HepG2 (cell line): ENCODE results near the gene ZDHHC14. TPM values are rescaled to one million over a fixed set of nuclear protein-coding genes. Genes with fewer than 3 reads are reported as not detected.

Experiments
- BORCS8-MEF2B ChIP-seq: sonication (generic); formaldehyde crosslinking; IDR thresholded peaks from 2 replicates; pipeline ENCODE4 v1.8.0; 2022; ENCODE audit warnings: mild to moderate bottlenecking, missing genetic modification reagents
- GATA4 ChIP-seq: sonication (generic); IDR thresholded peaks from 2 replicates; pipeline ENCODE4 v1.6.1; 2016; ENCODE audit warnings: antibody characterized with exemption, low read depth, borderline replicate concordance
- GLMP ChIP-seq: sonication (generic); formaldehyde crosslinking; IDR thresholded peaks from 2 replicates; pipeline ENCODE4 v1.9.0; 2021; ENCODE audit warnings: missing genetic modification reagents, mild to moderate bottlenecking, borderline replicate concordance
- LRRFIP1 ChIP-seq: sonication (generic); formaldehyde crosslinking; conservative IDR thresholded peaks from 2 replicates; pipeline ENCODE4 v1.4.0; 2020; ENCODE audit warnings: missing genetic modification reagents
- MAX ChIP-seq: IDR thresholded peaks from 2 replicates; pipeline ENCODE4 v1.6.1; 2012; ENCODE audit warnings: inconsistent platforms
- PAF1 ChIP-seq: IDR thresholded peaks from 2 replicates; pipeline ENCODE4 v1.6.1; 2016; ENCODE audit warnings: missing genetic modification reagents, missing compliant biosample characterization
- TARDBP ChIP-seq: sonication (generic); formaldehyde crosslinking; IDR thresholded peaks from 2 replicates; pipeline ENCODE4 v1.8.0; 2022; ENCODE audit warnings: mild to moderate bottlenecking, missing genetic modification reagents
- TBL1XR1 ChIP-seq: fragments of 150-350 bp; IDR thresholded peaks from 2 replicates; pipeline ENCODE4 v1.6.1; 2014; ENCODE audit warnings: borderline replicate concordance, low read length; ENCODE audit not compliant: partially characterized antibody
- TEAD3 ChIP-seq: optimal IDR thresholded peaks from 2 replicates; pipeline ENCODE3; 2016; ENCODE audit warnings: borderline replicate concordance
- TIGD3 ChIP-seq: sonication (generic); formaldehyde crosslinking; IDR thresholded peaks from 2 replicates; pipeline ENCODE4 v1.5.1; 2020; ENCODE audit warnings: mild to moderate bottlenecking, missing genetic modification reagents, borderline replicate concordance
- TSC22D2 ChIP-seq: sonication (generic); formaldehyde crosslinking; IDR thresholded peaks from 2 replicates; pipeline ENCODE4 v1.5.1; 2020; ENCODE audit warnings: missing genetic modification reagents, mild to moderate bottlenecking, borderline replicate concordance
- ZBTB37 ChIP-seq: sonication (generic); formaldehyde crosslinking; IDR thresholded peaks from 2 replicates; pipeline ENCODE4 v1.4.0; 2020; ENCODE audit warnings: mild to moderate bottlenecking, missing genetic modification reagents
- ZNF678 ChIP-seq: sonication (generic); formaldehyde crosslinking; IDR thresholded peaks from 2 replicates; pipeline ENCODE4 v1.4.0; 2020; ENCODE audit warnings: mild to moderate bottlenecking, missing genetic modification reagents
- ZNF737 ChIP-seq: sonication (generic); formaldehyde crosslinking; IDR thresholded peaks from 2 replicates; pipeline ENCODE4 v1.5.0; 2020; ENCODE audit warnings: missing genetic modification reagents, mild to moderate bottlenecking, borderline replicate concordance
- ZNF775 ChIP-seq: sonication (generic); formaldehyde crosslinking; IDR thresholded peaks from 2 replicates; pipeline ENCODE4 v1.4.0; 2020; ENCODE audit warnings: missing genetic modification reagents, mild to moderate bottlenecking, moderate library complexity, borderline replicate concordance
- ZSCAN25 ChIP-seq: sonication (generic); formaldehyde crosslinking; IDR thresholded peaks from 2 replicates; pipeline ENCODE4 v1.8.0; 2022; ENCODE audit warnings: mild to moderate bottlenecking, missing genetic modification reagents
- polyA plus RNA-seq, 8 experiments: library from polyadenylated mRNA; depleted of rRNA in 3 of 8; stranded (reverse) in 7 of 8; unstranded in 1 of 8; fragments of >200 nt; fragmentation: Illumina TruSeq in 4 of 8; extraction: Trizol in 4 of 8; gene quantifications; 2 replicates each; pipeline versions ENCODE4 v1.2.1 to v1.2.3, GENCODE V29; 2011 to 2016; ENCODE audit warnings: low read depth in 4 of 8, missing spikeins in 1 of 8, mixed read lengths in 1 of 8; ENCODE audit not compliant: insufficient read depth in 1 of 8
- total RNA-seq, 5 experiments: library from RNA; depleted of rRNA; stranded (reverse); fragments of >200 nt; fragmentation: Illumina TruSeq; extraction: Trizol; gene quantifications; 2 replicates each; pipeline ENCODE4 v1.2.3, GENCODE V29; 2016; ENCODE audit warnings: low read depth in 1 of 5
- TF ChIP-seq, protein P1 (sequence below): sonication (generic); formaldehyde crosslinking; IDR thresholded peaks from 2 replicates; pipeline ENCODE4 v1.4.0; 2020; ENCODE audit warnings: missing genetic modification reagents
- TF ChIP-seq, protein P2 (sequence below): sonication (generic); formaldehyde crosslinking; IDR thresholded peaks from 2 replicates; pipeline ENCODE4; 2020; ENCODE audit warnings: missing genetic modification reagents, mild to moderate bottlenecking, borderline replicate concordance

Gene ZDHHC14
- total and polyA plus RNA-seq, 2 of the 13 experiments (the other 11 are each of a cell fraction or from before 2014, with no cell fraction given) = 3.7 to 9.5 TPM

- TF ChIP-seq TSC22D2 (CRISPR knock-in tag) (no peak), BORCS8-MEF2B (CRISPR knock-in tag) (no peak), TBL1XR1 (no peak), ZSCAN25 (CRISPR knock-in tag) (peak; percentile 43; the same call in 1 of the 2 replicates), ZBTB37 (no peak), ZNF775 (0 out of 2 replicates have a peak, but pooled peaks have one; percentile 25), LRRFIP1 (CRISPR knock-in tag) (no peak), MAX (peak; percentile 83), ZNF678 (CRISPR knock-in tag) (no peak), TEAD3 (peak; percentile 88), TIGD3 (CRISPR knock-in tag) (no peak), GLMP (CRISPR knock-in tag) (no peak), ZNF737 (CRISPR knock-in tag) (no peak), GATA4 (no peak), TARDBP (CRISPR knock-in tag) (peak; percentile 69; the same call in 1 of the 2 replicates), PAF1 (CRISPR knock-in tag) (no peak)
- TF ChIP-seq, protein P1, sequence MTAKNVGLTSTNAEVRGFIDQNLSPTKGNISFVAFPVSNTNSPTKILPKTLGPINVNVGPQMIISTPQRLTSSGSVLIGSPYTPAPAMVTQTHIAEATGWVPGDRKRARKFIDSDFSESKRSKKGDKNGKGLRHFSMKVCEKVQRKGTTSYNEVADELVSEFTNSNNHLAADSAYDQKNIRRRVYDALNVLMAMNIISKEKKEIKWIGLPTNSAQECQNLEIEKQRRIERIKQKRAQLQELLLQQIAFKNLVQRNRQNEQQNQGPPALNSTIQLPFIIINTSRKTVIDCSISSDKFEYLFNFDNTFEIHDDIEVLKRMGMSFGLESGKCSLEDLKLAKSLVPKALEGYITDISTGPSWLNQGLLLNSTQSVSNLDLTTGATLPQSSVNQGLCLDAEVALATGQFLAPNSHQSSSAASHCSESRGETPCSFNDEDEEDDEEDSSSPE (CRISPR knock-in tag) = no peak; the same call in none of the 2 replicates
- TF ChIP-seq, protein P2, sequence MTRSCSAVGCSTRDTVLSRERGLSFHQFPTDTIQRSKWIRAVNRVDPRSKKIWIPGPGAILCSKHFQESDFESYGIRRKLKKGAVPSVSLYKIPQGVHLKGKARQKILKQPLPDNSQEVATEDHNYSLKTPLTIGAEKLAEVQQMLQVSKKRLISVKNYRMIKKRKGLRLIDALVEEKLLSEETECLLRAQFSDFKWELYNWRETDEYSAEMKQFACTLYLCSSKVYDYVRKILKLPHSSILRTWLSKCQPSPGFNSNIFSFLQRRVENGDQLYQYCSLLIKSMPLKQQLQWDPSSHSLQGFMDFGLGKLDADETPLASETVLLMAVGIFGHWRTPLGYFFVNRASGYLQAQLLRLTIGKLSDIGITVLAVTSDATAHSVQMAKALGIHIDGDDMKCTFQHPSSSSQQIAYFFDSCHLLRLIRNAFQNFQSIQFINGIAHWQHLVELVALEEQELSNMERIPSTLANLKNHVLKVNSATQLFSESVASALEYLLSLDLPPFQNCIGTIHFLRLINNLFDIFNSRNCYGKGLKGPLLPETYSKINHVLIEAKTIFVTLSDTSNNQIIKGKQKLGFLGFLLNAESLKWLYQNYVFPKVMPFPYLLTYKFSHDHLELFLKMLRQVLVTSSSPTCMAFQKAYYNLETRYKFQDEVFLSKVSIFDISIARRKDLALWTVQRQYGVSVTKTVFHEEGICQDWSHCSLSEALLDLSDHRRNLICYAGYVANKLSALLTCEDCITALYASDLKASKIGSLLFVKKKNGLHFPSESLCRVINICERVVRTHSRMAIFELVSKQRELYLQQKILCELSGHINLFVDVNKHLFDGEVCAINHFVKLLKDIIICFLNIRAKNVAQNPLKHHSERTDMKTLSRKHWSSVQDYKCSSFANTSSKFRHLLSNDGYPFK (CRISPR knock-in tag) = no peak
Measured at GRCh38 chr6:157513004-157513603, 132.1 kb downstream of the ZDHHC14 start (continued).
